HepG2 (cell line): ENCODE results near the gene COMMD10. TPM values are rescaled to one million over a fixed set of nuclear protein-coding genes. Genes with fewer than 3 reads are reported as not detected.

Experiments
- ATAC-seq: fragments of 200-7000 bp; cut with Tn5 transposase; 3 replicates; pipeline ENCODE4 v1.9.1; 2020; ENCODE audit warnings: mild to moderate bottlenecking, moderate library complexity
- BruUV-seq: library from RNA; stranded (reverse); fragments of 400-500 nt; replicated peaks from 2 replicates; lab custom pipeline; 2021; lab: Mats Ljungman, UMichigan
- CTCF ChIA-PET: fragments of 300-600 bp; formaldehyde crosslinking; extraction: SDS; loops from one replicate; lab custom pipeline; 2021; ENCODE audit warnings: low total read pairs, inconsistent platforms, low intra/inter-chr PET ratio; lab: Yijun Ruan, JAX
- POLR2A ChIA-PET: fragments of 350-600 bp; sonication (Branson Sonifier 250); formaldehyde crosslinking; loops from one replicate; lab custom pipeline; 2020; ENCODE audit warnings: antibody characterized with exemption, inconsistent platforms; lab: Yijun Ruan, JAX
- DNase-seq: peaks from one replicate; pipeline ENCODE4 v3.0.0-alpha.2; 2015; ENCODE audit warnings: low spot score
- FAIRE-seq: peaks from 3 replicates; lab custom pipeline; 2011; peaks lifted over from hg19 to GRCh38; lab: Jason Lieb, UNC
- H2AFZ ChIP-seq: one replicate; pipeline ENCODE4 v1.6.1; 2011; ENCODE audit warnings: low read length, inconsistent platforms
- H3K27ac ChIP-seq: fragments of 300-600 bp; 3 replicates; pipeline ENCODE4 v1.8.0; 2011; ENCODE audit warnings: mixed run types, mild to moderate bottlenecking, mixed read lengths, low read length, inconsistent platforms; ENCODE audit not compliant: insufficient read depth; ENCODE audit errors: extremely low read length
- H3K27me3 ChIP-seq, 2 experiments: fragments of 200-600 bp in 1 of 2; 2 replicates in 1 of 2; 3 replicates in 1 of 2; pipeline versions ENCODE4 v1.6.0 to v1.8.0; 2011; ENCODE audit warnings: low read length in 2 of 2, mild to moderate bottlenecking in 2 of 2, moderate library complexity in 2 of 2, inconsistent platforms in 1 of 2; ENCODE audit not compliant: insufficient read depth in 2 of 2, control insufficient read depth in 1 of 2
- H3K36me3 ChIP-seq, 2 experiments: fragments of 200-600 bp in 1 of 2; replicated peaks in 1 of 2; 2 replicates in 1 of 2; 3 replicates in 1 of 2; pipeline versions ENCODE4 v1.5.1 to v1.8.0; 2011; ENCODE audit warnings: low read length in 2 of 2, inconsistent platforms in 1 of 2; ENCODE audit not compliant: insufficient read depth in 2 of 2, control insufficient read depth in 1 of 2
- H3K4me1 ChIP-seq: 2 replicates; pipeline ENCODE4 v1.5.1; 2012; ENCODE audit warnings: low read length, inconsistent platforms; ENCODE audit not compliant: insufficient read depth
- H3K4me2 ChIP-seq: 2 replicates; pipeline ENCODE4 v1.6.0; 2011; ENCODE audit warnings: low read depth, low read length, inconsistent platforms
- H3K4me3 ChIP-seq, 3 experiments: fragments of 200-600 bp in 1 of 3; sonication (generic), shearing (Covaris generic) in 1 of 3; replicated peaks in 1 of 3; 2 replicates each; pipeline ENCODE4 v1.5.1; 2011 to 2016; ENCODE audit warnings: low read length in 3 of 3, inconsistent platforms in 2 of 3, low read depth in 2 of 3, mild to moderate bottlenecking in 2 of 3, control low read depth in 1 of 3, mixed read lengths in 1 of 3; ENCODE audit not compliant: insufficient read depth in 1 of 3
- H3K79me2 ChIP-seq: one replicate; pipeline ENCODE4 v1.6.1; 2011; ENCODE audit warnings: low read length, inconsistent platforms; ENCODE audit not compliant: insufficient read depth
- H3K9ac ChIP-seq: 2 replicates; pipeline ENCODE4 v1.6.0; 2011; ENCODE audit warnings: mild to moderate bottlenecking, low read depth, low read length, inconsistent platforms; ENCODE audit not compliant: insufficient read depth
- H3K9me3 ChIP-seq: 2 replicates; pipeline ENCODE4 v1.5.1; 2012; ENCODE audit warnings: mild to moderate bottlenecking, low read length
- H4K20me1 ChIP-seq: 2 replicates; pipeline ENCODE4 v1.6.0; 2011; ENCODE audit warnings: inconsistent platforms, mild to moderate bottlenecking, low read length, moderate library complexity; ENCODE audit not compliant: insufficient read depth
- ATF5 ChIP-seq: sonication (generic); formaldehyde crosslinking; IDR thresholded peaks from 2 replicates; pipeline ENCODE4 v1.4.0; 2020; ENCODE audit warnings: mild to moderate bottlenecking, low read depth, missing genetic modification reagents
- NR1H2 ChIP-seq: sonication (generic); formaldehyde crosslinking; IDR thresholded peaks from 2 replicates; pipeline ENCODE4 v1.8.1; 2022; ENCODE audit warnings: low read depth, missing genetic modification reagents, borderline replicate concordance
- ZFP91 ChIP-seq: sonication (generic); formaldehyde crosslinking; IDR thresholded peaks from 2 replicates; pipeline ENCODE4 v1.9.0; 2022; ENCODE audit warnings: missing genetic modification reagents, mild to moderate bottlenecking, borderline replicate concordance
- ZKSCAN1 ChIP-seq: fragments of 150-350 bp; IDR thresholded peaks from 2 replicates; pipeline ENCODE4 v1.6.1; 2014; ENCODE audit warnings: low read length
- ZNF430 ChIP-seq: sonication (generic); formaldehyde crosslinking; IDR thresholded peaks from 2 replicates; pipeline ENCODE4 v1.9.0; 2021; ENCODE audit warnings: mild to moderate bottlenecking, missing genetic modification reagents
- ZNF512B ChIP-seq: sonication (generic); formaldehyde crosslinking; IDR thresholded peaks from 2 replicates; pipeline ENCODE4 v1.5.1; 2020; ENCODE audit warnings: missing genetic modification reagents, mild to moderate bottlenecking, borderline replicate concordance
- ZNF543 ChIP-seq: sonication (generic); formaldehyde crosslinking; IDR thresholded peaks from 2 replicates; pipeline ENCODE4 v1.4.0; 2020; ENCODE audit warnings: mild to moderate bottlenecking, missing genetic modification reagents
- ZNF546 ChIP-seq: sonication (generic); formaldehyde crosslinking; conservative IDR thresholded peaks from 2 replicates; pipeline ENCODE4 v1.8.1; 2023; ENCODE audit warnings: mild to moderate bottlenecking, missing genetic modification reagents
- ZSCAN30 ChIP-seq: sonication (generic); formaldehyde crosslinking; IDR thresholded peaks from 2 replicates; pipeline ENCODE4 v1.5.0; 2020; ENCODE audit warnings: mild to moderate bottlenecking, missing genetic modification reagents
- WGBS: methylation state at CpG from one replicate; pipeline ENCODE4 v1.1.6; 2017; ENCODE audit warnings: low lambda C conversion rate; 5-methylcytosine and 5-hydroxymethylcytosine counted together
- in situ Hi-C: cut with HindIII; loops from 2 replicates; pipeline ENCODE4 v1.10.0; 2017; ENCODE audit warnings: low pct_unique_long_range_greater_than_20kb; ENCODE audit not compliant: extremely low pct_ligation_motif_present
- intact Hi-C: fragments of 100-400 bp; cut with micrococcal nuclease; formaldehyde crosslinking; loops from one replicate; pipeline ENCODE4 v1.10.0; 2022; ENCODE audit not compliant: unreplicated experiment
- polyA plus RNA-seq, 8 experiments: library from polyadenylated mRNA; depleted of rRNA in 3 of 8; stranded (reverse) in 7 of 8; unstranded in 1 of 8; fragments of >200 nt; fragmentation: Illumina TruSeq in 4 of 8; extraction: Trizol in 4 of 8; gene quantifications; 2 replicates each; pipeline versions ENCODE4 v1.2.1 to v1.2.3, GENCODE V29; 2011 to 2016; ENCODE audit warnings: low read depth in 4 of 8, missing spikeins in 1 of 8, mixed read lengths in 1 of 8; ENCODE audit not compliant: insufficient read depth in 1 of 8
- total RNA-seq, 5 experiments: library from RNA; depleted of rRNA; stranded (reverse); fragments of >200 nt; fragmentation: Illumina TruSeq; extraction: Trizol; gene quantifications; 2 replicates each; pipeline ENCODE4 v1.2.3, GENCODE V29; 2016; ENCODE audit warnings: low read depth in 1 of 5

Gene COMMD10
- total and polyA plus RNA-seq, 2 of the 13 experiments (the other 11 are each of a cell fraction or from before 2014, with no cell fraction given): 16.9 to 39.3 TPM

GRCh38 chr5:116046261-116046660 is 38.6 kb upstream of the COMMD10 start:
- intact Hi-C loops: no loop called here
- POLR2A ChIA-PET: no interaction called here
- WGBS: 50% methylated on average over 3 of the region's 3 CpGs
- no peaks in the 10 kb centered on the region for H3K4me1 ChIP-seq
- H3K9ac ChIP-seq: no peak overlapping the region
- FAIRE-seq (no peak), DNase-seq (no peak)
- in situ Hi-C loops: no loop called here
- H3K27me3 ChIP-seq: no peaks in the 10 kb centered on the region; a peak in 2 of 5 replicates
- no peaks in the 10 kb centered on the region for H3K36me3 ChIP-seq
- BruUV-seq: no TSS peak
- no peak overlapping the region for H3K27ac ChIP-seq
- H3K9me3 ChIP-seq: no peaks in the 10 kb centered on the region
- no peak overlapping the region for H3K4me2 ChIP-seq
- H4K20me1 ChIP-seq: no peaks in the 10 kb centered on the region
- no peak overlapping the region for H3K4me3 ChIP-seq
- TF ChIP-seq ZSCAN30 (CRISPR knock-in tag): no peak
- no peak for TF ChIP-seq ATF5 (CRISPR knock-in tag)
- TF ChIP-seq ZNF512B (CRISPR knock-in tag): no peak
- TF ChIP-seq, all 625 proteins: peak for 0
- H2AFZ ChIP-seq: no peak overlapping the region
- ATAC-seq: no peak
- H3K79me2 ChIP-seq: no peaks in the 10 kb centered on the region
- CTCF ChIA-PET: no interaction called here

- H3K27ac ChIP-seq: no peak overlapping the region
- H3K9ac ChIP-seq: no peak overlapping the region
- H3K79me2 ChIP-seq: no peaks in the 10 kb centered on the region
- H3K27me3 ChIP-seq: no peaks in the 10 kb centered on the region; a peak in 2 of 5 replicates
- FAIRE-seq: no peak
- CTCF ChIA-PET: no interaction called here
- no peak overlapping the region for H3K4me2 ChIP-seq
- no peak for TF ChIP-seq ZKSCAN1
- TF ChIP-seq NR1H2 (CRISPR knock-in tag): no peak
- no peak for TF ChIP-seq ZFP91 (CRISPR knock-in tag)
- TF ChIP-seq ZNF543 (CRISPR knock-in tag): no peak
- TF ChIP-seq ZNF430: no peak
- TF ChIP-seq ZNF546 (CRISPR knock-in tag): no peak
- TF ChIP-seq, all 625 proteins: peak for 0
- in situ Hi-C loops (no loop called here), intact Hi-C loops (no loop called here)
- H3K4me3 ChIP-seq: no peak overlapping the region
- H3K36me3 ChIP-seq: no peaks in the 10 kb centered on the region
- no peaks in the 10 kb centered on the region for H3K9me3 ChIP-seq
- H3K4me1 ChIP-seq: no peaks in the 10 kb centered on the region
- no peak for ATAC-seq
- POLR2A ChIA-PET: no interaction called here
- no peak for DNase-seq
- H2AFZ ChIP-seq: no peak overlapping the region
- 0% methylated on average over 2 of the region's 2 CpGs for WGBS
- BruUV-seq: no TSS peak
- H4K20me1 ChIP-seq: no peaks in the 10 kb centered on the region
Measured at GRCh38 chr5:116046823-116047222, 38.0 kb upstream of the COMMD10 start.
